ENCODE measurements around the gene TRIO.

The TRIO gene

GRCh38 chr5:14215901-14216300, 72.8 kb downstream of the TRIO start:
- in situ Hi-C loops (cut with HindIII; ENCODE audit: low pct_unique_long_range_greater_than_20kb, low sequenced_read_pairs), result no loop called here

DNA sequence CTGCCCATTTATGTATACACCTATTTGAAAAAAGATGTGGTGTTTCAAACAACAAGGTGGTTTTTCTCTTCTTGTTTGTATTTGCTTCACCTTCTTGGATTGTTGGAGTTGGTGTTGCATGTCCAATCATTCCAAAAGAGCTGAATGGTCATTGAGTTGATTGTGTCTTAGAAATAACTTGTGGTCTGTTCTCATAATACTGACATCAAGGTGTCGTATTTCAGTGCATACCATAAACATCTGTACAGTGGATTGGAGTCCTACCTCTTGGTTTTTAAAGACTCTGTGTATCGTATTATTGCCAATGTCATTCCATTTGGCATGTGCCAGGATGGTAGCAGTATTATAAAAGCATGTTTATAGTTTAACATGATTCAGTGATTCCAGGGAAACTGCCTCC, 73.2 kb downstream of the TRIO start:
- DNase-seq (ENCODE audit: low read depth in 1 of 2, low spot score in 1 of 2), result no peak
- no peak for TF ChIP-seq JUND (IDR thresholded peaks at IDR 0.05; ENCODE audit: low read depth)
- in situ Hi-C loops (cut with HindIII; ENCODE audit: low pct_unique_long_range_greater_than_20kb, low sequenced_read_pairs), result no loop called here

More at GRCh38 chr5:14215901-14216300, 72.8 kb downstream of the TRIO start:
- no peak for DNase-seq (ENCODE audit: low read depth in 1 of 2, low spot score in 1 of 2)
- TF ChIP-seq JUND (IDR thresholded peaks at IDR 0.05; ENCODE audit: low read depth), result no peak

DNA sequence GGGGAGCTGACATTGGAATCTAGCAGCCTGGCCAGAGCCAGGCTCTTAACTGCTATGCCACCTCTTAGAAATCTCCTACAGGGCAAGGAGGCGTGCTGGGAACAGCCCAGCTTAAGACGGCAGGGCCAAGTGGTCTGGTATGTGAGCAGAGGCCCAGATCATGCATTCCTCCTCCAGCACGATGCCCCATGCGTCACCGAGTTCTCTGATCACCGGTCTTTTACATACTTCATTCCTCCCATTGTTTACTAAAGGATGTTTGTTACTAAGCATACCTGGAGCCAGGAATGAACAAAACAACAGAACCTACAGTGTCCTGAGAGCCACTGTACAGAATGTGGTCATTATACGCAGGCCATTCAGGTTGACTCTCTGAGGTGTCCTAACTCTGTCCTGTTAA, 73.8 kb downstream of the TRIO start:
- in situ Hi-C loops (cut with HindIII; ENCODE audit: low pct_unique_long_range_greater_than_20kb, low sequenced_read_pairs), result no loop called here
- no peak for DNase-seq (ENCODE audit: low read depth in 1 of 2, low spot score in 1 of 2)
- TF ChIP-seq JUND (IDR thresholded peaks at IDR 0.05; ENCODE audit: low read depth), result no peak

- no peak for DNase-seq (ENCODE audit: low read depth in 1 of 2, low spot score in 1 of 2)
- in situ Hi-C loops (cut with HindIII; ENCODE audit: low pct_unique_long_range_greater_than_20kb, low sequenced_read_pairs), result no loop called here
- TF ChIP-seq JUND (IDR thresholded peaks at IDR 0.05; ENCODE audit: low read depth), result no peak
Observed at GRCh38 chr5:14217587-14217986, 74.4 kb downstream of the TRIO start.

GRCh38 chr5:14218011-14218410, 74.9 kb downstream of the TRIO start:
- TF ChIP-seq JUND (IDR thresholded peaks at IDR 0.05; ENCODE audit: low read depth), result no peak
- no peak for DNase-seq (ENCODE audit: low read depth in 1 of 2, low spot score in 1 of 2)
- in situ Hi-C loops (cut with HindIII; ENCODE audit: low pct_unique_long_range_greater_than_20kb, low sequenced_read_pairs), result no loop called here

- no peak for TF ChIP-seq JUND (IDR thresholded peaks at IDR 0.05; ENCODE audit: low read depth)
- no peak for DNase-seq (ENCODE audit: low read depth in 1 of 2, low spot score in 1 of 2)
- in situ Hi-C loops (cut with HindIII; ENCODE audit: low pct_unique_long_range_greater_than_20kb, low sequenced_read_pairs), result no loop called here
Observed at GRCh38 chr5:14218480-14218879, 75.3 kb downstream of the TRIO start.

DNA sequence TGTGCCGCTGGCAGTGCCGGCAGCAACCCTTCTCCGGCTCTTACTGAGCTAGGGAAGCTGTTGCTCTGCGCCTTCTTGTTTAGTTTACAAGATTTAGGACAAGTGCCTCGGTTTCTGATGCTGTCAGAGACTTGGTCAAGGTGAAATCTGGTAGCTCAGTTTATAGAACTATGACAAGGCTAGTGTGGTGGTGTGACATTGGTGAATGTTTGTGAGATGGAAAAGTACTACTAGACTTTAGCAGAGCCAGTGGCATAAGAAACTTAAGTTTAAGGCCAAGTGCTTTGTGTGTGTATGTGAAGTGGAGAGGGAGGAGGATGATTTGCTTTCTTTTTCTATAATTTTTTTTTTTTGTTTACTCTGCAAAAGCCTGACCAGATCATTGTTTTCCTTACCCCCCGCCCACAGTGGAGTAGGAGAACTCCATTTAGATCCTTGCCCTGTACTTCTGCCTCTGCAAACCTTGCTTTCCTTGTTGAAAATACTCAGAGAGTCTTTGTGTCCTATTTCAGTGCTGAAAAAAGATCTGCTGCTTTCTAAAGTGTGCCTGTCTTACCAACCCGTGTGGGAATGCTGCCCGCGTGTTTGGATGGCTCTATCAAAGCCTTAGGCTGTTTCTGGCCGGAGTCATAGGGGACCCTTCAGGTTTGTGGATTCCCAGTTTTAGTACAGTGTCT, 75.9 kb downstream of the TRIO start:
- no peak for TF ChIP-seq JUND (IDR thresholded peaks at IDR 0.05; ENCODE audit: low read depth)

DNA sequence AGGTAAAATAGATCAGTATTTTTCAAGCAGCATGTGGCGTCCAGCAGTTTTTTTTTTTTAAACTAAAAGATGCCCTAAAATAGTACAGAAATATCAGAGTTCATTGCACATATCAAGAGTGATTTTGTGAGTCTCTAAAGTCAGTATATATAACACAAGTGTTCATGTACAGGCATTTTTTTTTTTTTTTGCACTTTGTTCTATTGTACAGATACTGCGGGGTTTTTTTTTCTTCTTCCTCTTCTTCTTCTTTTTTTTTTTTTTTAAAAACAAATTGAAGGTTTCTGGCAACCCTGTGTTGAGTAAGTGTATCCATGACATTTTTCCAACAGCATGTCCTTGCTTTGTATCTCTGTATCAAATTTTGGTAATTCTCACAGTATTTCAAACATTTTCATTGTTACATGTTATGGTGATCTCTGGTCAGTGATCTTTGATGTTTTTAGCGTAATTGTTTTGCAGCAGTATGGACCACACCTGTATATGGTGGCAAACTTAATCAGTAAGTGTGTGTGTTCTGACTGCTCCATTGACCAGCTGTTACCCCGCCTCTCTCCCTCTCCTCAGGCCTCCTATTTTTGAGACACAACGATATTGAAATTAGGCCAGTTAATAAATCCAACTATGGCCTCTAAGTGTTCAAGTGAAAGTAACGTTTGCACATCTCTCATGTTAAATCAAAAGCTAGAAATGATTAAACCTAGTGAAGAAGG, 76.8 kb downstream of the TRIO start:
- no peak for TF ChIP-seq JUND (IDR thresholded peaks at IDR 0.05; ENCODE audit: low read depth)
- in situ Hi-C loops (cut with HindIII; ENCODE audit: low pct_unique_long_range_greater_than_20kb, low sequenced_read_pairs), result no loop called here
- DNase-seq (ENCODE audit: low read depth in 1 of 2, low spot score in 1 of 2), result no peak

More for the DNA sequence above, 75.9 kb downstream of the TRIO start:
- in situ Hi-C loops (cut with HindIII; ENCODE audit: low pct_unique_long_range_greater_than_20kb, low sequenced_read_pairs), result no loop called here
- no peak for DNase-seq (ENCODE audit: low read depth in 1 of 2, low spot score in 1 of 2)

DNA sequence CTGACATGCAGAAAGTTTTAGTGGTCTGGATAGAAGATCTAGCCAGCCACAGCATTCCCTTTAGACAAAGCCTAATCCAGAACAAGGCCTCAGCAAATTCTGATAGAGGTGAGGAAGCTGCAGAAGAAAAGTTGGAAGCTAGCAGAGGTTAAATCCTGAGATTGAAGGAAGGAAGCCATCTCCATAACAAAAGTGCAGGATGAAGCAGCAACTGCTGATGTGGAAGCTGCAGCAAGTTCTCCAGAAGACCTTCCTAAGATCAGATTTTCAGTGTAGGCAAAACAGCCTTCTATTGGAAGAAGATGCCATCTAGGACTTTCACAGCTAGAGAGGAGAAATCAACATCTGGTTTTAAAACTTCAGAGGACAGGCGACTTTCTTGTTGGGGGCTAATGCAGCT, 77.5 kb downstream of the TRIO start:
- in situ Hi-C loops (cut with HindIII; ENCODE audit: low pct_unique_long_range_greater_than_20kb, low sequenced_read_pairs), result no loop called here
- TF ChIP-seq JUND (IDR thresholded peaks at IDR 0.05; ENCODE audit: low read depth), result no peak
- DNase-seq (ENCODE audit: low read depth in 1 of 2, low spot score in 1 of 2), result no peak

DNA sequence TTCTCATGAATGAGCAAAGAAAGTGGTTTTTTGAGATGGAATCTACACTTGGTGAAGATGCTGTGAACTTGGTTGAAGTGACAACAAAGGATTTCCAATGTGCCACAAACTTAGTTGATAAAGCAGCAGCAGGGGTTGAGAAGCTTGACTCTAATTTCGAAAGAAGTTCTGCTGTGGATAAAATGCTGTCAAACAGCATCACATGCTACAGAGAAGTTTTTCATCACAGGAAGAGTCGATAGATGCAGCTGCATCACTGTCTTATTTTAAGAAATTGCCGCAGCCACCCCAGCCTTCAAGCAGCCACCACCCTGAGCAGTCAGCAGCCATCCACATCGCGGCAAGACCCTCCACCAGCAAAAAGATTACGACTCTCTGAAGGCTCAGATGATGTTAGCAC, 78.6 kb downstream of the TRIO start:
- TF ChIP-seq JUND (IDR thresholded peaks at IDR 0.05; ENCODE audit: low read depth), result no peak
- DNase-seq (ENCODE audit: low read depth in 1 of 2, low spot score in 1 of 2), result no peak
- in situ Hi-C loops (cut with HindIII; ENCODE audit: low pct_unique_long_range_greater_than_20kb, low sequenced_read_pairs), result no loop called here

DNA sequence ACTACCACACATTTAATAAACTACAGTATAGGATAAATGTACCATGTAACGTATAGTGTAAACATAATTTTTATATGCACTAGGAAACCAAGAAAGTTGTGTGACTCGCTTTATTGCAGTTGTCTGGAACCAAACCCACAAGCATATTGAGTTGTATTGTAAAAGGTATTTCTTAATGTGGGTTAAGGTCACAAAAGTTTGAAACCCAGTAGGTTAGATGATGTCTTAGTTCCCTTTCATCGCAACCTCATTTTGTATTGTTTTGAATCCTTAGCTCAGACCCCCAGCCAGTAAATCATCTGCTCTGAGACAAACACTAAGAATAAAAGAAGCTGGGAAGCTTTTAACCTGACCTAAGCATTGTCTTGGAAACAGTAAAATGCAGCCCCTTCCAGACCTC, 79.1 kb downstream of the TRIO start:
- no peak for DNase-seq (ENCODE audit: low read depth in 1 of 2, low spot score in 1 of 2)
- in situ Hi-C loops (cut with HindIII; ENCODE audit: low pct_unique_long_range_greater_than_20kb, low sequenced_read_pairs), result no loop called here
- TF ChIP-seq JUND (IDR thresholded peaks at IDR 0.05; ENCODE audit: low read depth), result no peak

DNA sequence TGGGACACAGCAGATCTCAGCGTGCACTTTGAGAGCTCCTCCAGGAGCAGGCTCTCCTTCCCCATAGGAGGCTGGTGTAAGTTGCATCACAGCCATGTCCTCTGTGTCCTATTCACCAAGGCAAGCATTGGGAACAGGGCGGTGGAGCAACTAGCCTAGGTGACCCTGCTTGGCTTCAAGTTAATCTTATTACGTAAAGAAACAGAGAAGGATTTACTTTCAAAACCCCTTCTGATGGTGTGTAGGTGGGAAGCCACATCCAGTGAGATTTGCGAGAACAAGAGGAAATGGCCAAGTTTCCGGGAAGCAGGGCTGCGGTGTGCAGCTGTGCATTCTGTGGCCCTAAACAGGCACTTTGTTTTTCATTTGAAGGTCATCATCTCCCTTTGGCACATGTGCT, 80.2 kb downstream of the TRIO start:
- in situ Hi-C loops (cut with HindIII; ENCODE audit: low pct_unique_long_range_greater_than_20kb, low sequenced_read_pairs), result no loop called here
- no peak for TF ChIP-seq JUND (IDR thresholded peaks at IDR 0.05; ENCODE audit: low read depth)
- DNase-seq (ENCODE audit: low read depth in 1 of 2, low spot score in 1 of 2), result no peak

DNA sequence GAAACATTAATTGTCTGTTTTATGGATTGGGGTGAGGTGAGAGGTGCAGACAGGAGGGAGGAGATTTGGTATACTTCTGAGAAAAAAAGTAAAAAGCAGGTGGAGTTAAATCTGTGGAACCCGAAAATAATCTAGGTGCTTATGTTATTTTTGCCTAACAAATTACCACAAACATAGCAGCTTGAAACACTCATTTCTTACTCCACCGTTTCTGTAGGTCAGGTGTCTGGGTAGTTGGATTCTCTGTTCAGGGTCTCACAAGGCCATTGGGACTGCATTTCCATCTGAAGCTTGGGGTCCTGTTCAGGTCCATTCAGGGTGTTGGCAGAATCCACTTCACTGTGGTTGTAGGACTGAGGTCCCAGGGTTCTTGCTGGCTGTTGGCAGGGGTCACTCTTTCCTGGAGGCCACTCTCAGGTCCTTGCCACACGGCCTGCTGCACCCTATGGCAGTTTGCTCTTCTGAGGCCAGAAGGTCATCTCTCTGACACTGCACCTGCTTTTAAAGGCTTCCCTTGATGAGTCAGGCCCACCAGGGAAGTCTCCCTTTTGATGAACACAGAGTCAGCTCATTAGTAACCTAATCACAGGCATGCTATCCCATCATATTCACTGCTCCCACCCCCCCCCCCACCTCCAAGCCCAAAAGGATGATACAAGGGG, 82.2 kb downstream of the TRIO start:
- in situ Hi-C loops (cut with HindIII; ENCODE audit: low pct_unique_long_range_greater_than_20kb, low sequenced_read_pairs), result no loop called here
- no peak for TF ChIP-seq JUND (IDR thresholded peaks at IDR 0.05; ENCODE audit: low read depth)
- DNase-seq (ENCODE audit: low read depth in 1 of 2, low spot score in 1 of 2), result no peak

All from T47D (cell line).